Stimulated activated CD8-positive, alpha-beta memory T cell treated with anti-CD3 and anti-CD28 coated beads, Interleukin-2, amount 100 ng/mL, for 1 hour (primary cell): ENCODE data around the gene PHLDB3.
A peak's percentile ranks its signal among the peaks of the same experiment; 100 is the strongest.
"Not testable (repeated sequence)": the region's sequence is repeated elsewhere in the genome, so short reads cannot be mapped to it uniquely, and the experiment has no call there.

Experiments
- DNase-seq, 2 donors: peaks; one replicate each; pipeline ENCODE4 v3.0.0-alpha.2; 2020; ENCODE audit warnings: low read depth in 2 of 2

Gene PHLDB3

GRCh38 chr19:43527860-43528622 is 23.5 kb upstream of the PHLDB3 start:
- DNase-seq, result no peak

- DNase-seq, result peak; percentile 34 to 55
Observed at GRCh38 chr19:43526884-43527859, 22.6 kb upstream of the PHLDB3 start, which contains the start of gene ETHE1. TSS of gene ETHE1 (minus strand) at chr19:43527201. CDS start at chr19:43527177, 24 bp downstream.

- DNase-seq, result no peak
Observed at GRCh38 chr19:43525836-43526771, 21.6 kb upstream of the PHLDB3 start.

- DNase-seq, result no peak
Observed at GRCh38 chr19:43524922-43525835, 20.6 kb upstream of the PHLDB3 start.

- not testable (repeated sequence) for DNase-seq
Observed at GRCh38 chr19:43523696-43524095, 19.1 kb upstream of the PHLDB3 start.

GRCh38 chr19:43522929-43523328 is 18.4 kb upstream of the PHLDB3 start:
- DNase-seq, result no peak

GRCh38 chr19:43519436-43520088 is 15.0 kb upstream of the PHLDB3 start:
- DNase-seq, result peak; percentile 58 to 74

- DNase-seq, result no peak
Observed at GRCh38 chr19:43518051-43518450, 13.5 kb upstream of the PHLDB3 start.

- not testable (repeated sequence) for DNase-seq
Observed at GRCh38 chr19:43512399-43512798, 7.9 kb upstream of the PHLDB3 start.

GRCh38 chr19:43511324-43511723 is 6.8 kb upstream of the PHLDB3 start:
- no peak for DNase-seq

- DNase-seq, result no peak
Observed at GRCh38 chr19:43510713-43511112, 6.2 kb upstream of the PHLDB3 start.

GRCh38 chr19:43507880-43508279 is 3.3 kb upstream of the PHLDB3 start:
- no peak for DNase-seq

GRCh38 chr19:43506629-43507028 is 2.1 kb upstream of the PHLDB3 start:
- no peak for DNase-seq

GRCh38 chr19:43505941-43506340 is 1.4 kb upstream of the PHLDB3 start:
- DNase-seq, result no peak

- no peak for DNase-seq
Observed at GRCh38 chr19:43505186-43505456, 575 bp upstream of the PHLDB3 start.

- DNase-seq, result peak; percentile 99
Observed at GRCh38 chr19:43503501-43504425, 783 bp downstream of the PHLDB3 start.

- DNase-seq, result no peak
Observed at GRCh38 chr19:43502419-43502976, 2.0 kb downstream of the PHLDB3 start.

- DNase-seq, result no peak
Observed at GRCh38 chr19:43501661-43502418, 2.7 kb downstream of the PHLDB3 start.
